H1 (cell line): ENCODE measurements around the gene SIGLECL1. TPM values are rescaled to one million over a fixed set of nuclear protein-coding genes. Genes with fewer than 3 reads are reported as not detected.

Experiments
- CTCF ChIA-PET: fragments of 300-600 bp; sonication (Branson Sonifier 250); formaldehyde crosslinking; loops from one replicate; lab custom pipeline; 2021; ENCODE audit not compliant: partially characterized antibody; lab: Charles Lee
- POLR2A ChIA-PET: fragments of 300-600 bp; sonication (Branson Sonifier 250); formaldehyde crosslinking; loops from one replicate; lab custom pipeline; 2021; ENCODE audit warnings: inconsistent platforms; ENCODE audit not compliant: partially characterized antibody; lab: Charles Lee
- DNase-seq, 2 experiments: peaks; one replicate each; pipeline versions ENCODE4 v3.0.0 to v3.0.0-alpha.2; 2010 to 2022; ENCODE audit warnings: low spot score in 2 of 2, low read depth in 1 of 2, mixed read lengths in 1 of 2
- FAIRE-seq: peaks from 2 replicates; lab custom pipeline; 2011; peaks lifted over from hg19 to GRCh38; lab: Jason Lieb, UNC
- H2AFZ ChIP-seq: 2 replicates; pipeline ENCODE4 v1.8.1; 2012; ENCODE audit warnings: low read length, inconsistent platforms
- H2AK5ac ChIP-seq: 2 replicates; pipeline ENCODE4 v1.6.1; 2013; ENCODE audit warnings: low read depth, low read length
- H2BK120ac ChIP-seq: replicated peaks from 2 replicates; pipeline ENCODE3; 2013; ENCODE audit warnings: low read depth, low read length, inconsistent platforms
- H2BK12ac ChIP-seq: 2 replicates; pipeline ENCODE4 v1.6.1; 2013; ENCODE audit warnings: low read depth, low read length
- H2BK15ac ChIP-seq: 2 replicates; pipeline ENCODE4 v1.6.1; 2013; ENCODE audit warnings: low read length
- H2BK20ac ChIP-seq: 2 replicates; pipeline ENCODE4 v1.6.1; 2013; ENCODE audit warnings: low read length
- H2BK5ac ChIP-seq: 2 replicates; pipeline ENCODE4 v1.6.1; 2013; ENCODE audit warnings: low read depth, low read length
- H3K14ac ChIP-seq: 2 replicates; pipeline ENCODE4 v1.6.1; 2013; ENCODE audit warnings: inconsistent platforms; ENCODE audit not compliant: insufficient read length
- H3K18ac ChIP-seq: 2 replicates; pipeline ENCODE4 v1.6.1; 2013; ENCODE audit warnings: low read length; ENCODE audit errors: extremely low read depth
- H3K23ac ChIP-seq: 2 replicates; pipeline ENCODE4 v1.6.1; 2013; ENCODE audit warnings: inconsistent platforms; ENCODE audit not compliant: insufficient read length
- H3K23me2 ChIP-seq: 2 replicates; pipeline ENCODE4 v1.6.1; 2013; ENCODE audit warnings: low read depth, low read length
- H3K27ac ChIP-seq: 2 replicates; pipeline ENCODE4 v1.6.1; 2011; ENCODE audit warnings: low read depth, low read length, inconsistent platforms
- H3K27me3 ChIP-seq, 4 experiments: replicated peaks in 1 of 4; 1 replicate in 1 of 4; 2 replicates in 3 of 4; pipeline versions ENCODE4 v1.6.1 to v1.8.1; 2011 to 2013; ENCODE audit warnings: low read length in 3 of 4, mild to moderate bottlenecking in 3 of 4, inconsistent platforms in 2 of 4, mixed read lengths in 2 of 4, moderate library complexity in 1 of 4; ENCODE audit not compliant: control insufficient read depth in 3 of 4, insufficient read depth in 3 of 4; ENCODE audit errors: extremely low read depth in 1 of 4
- H3K36me3 ChIP-seq, 4 experiments: 2 replicates each; pipeline versions ENCODE4 v1.6.1 to v1.8.1; 2011 to 2013; ENCODE audit warnings: mild to moderate bottlenecking in 4 of 4, low read length in 3 of 4, moderate library complexity in 2 of 4, control low read depth in 1 of 4, inconsistent platforms in 1 of 4; ENCODE audit not compliant: insufficient read depth in 4 of 4, control insufficient read depth in 2 of 4
- H3K4ac ChIP-seq: replicated peaks from 2 replicates; pipeline ENCODE3; 2013; ENCODE audit warnings: low read length, low read depth, mixed read lengths, inconsistent platforms; ENCODE audit not compliant: insufficient read length
- H3K4me1 ChIP-seq, 4 experiments: replicated peaks in 1 of 4; 1 replicate in 1 of 4; 2 replicates in 3 of 4; pipeline versions ENCODE4 v1.6.1 to v1.8.1; 2011 to 2013; ENCODE audit warnings: low read length in 3 of 4, inconsistent platforms in 2 of 4, mixed read lengths in 1 of 4; ENCODE audit not compliant: insufficient read depth in 4 of 4, control insufficient read depth in 3 of 4
- H3K4me2 ChIP-seq, 2 experiments: 2 replicates each; pipeline versions ENCODE4 v1.6.1 to v1.8.1; 2011 to 2013; ENCODE audit warnings: low read depth in 2 of 2, low read length in 2 of 2, control low read depth in 1 of 2, inconsistent platforms in 1 of 2, mild to moderate bottlenecking in 1 of 2; ENCODE audit not compliant: insufficient read depth in 1 of 2
- H3K4me3 ChIP-seq, 4 experiments: fragments of 200-600, 300-600 bp in 1 of 4; sonication (generic), shearing (Covaris generic), sonication (Bioruptor Twin) in 1 of 4; 2 replicates each; pipeline versions ENCODE4 v1.5.1 to v1.8.1; 2011 to 2016; ENCODE audit warnings: low read length in 4 of 4, low read depth in 3 of 4, control low read depth in 2 of 4, inconsistent platforms in 2 of 4, mild to moderate bottlenecking in 2 of 4, mixed read lengths in 1 of 4, moderate library complexity in 1 of 4; ENCODE audit not compliant: insufficient read depth in 2 of 4; ENCODE audit errors: extremely low read depth in 1 of 4
- H3K56ac ChIP-seq: replicated peaks from 2 replicates; pipeline ENCODE3; 2013; ENCODE audit warnings: low read depth, mild to moderate bottlenecking, mixed read lengths, low read length, inconsistent platforms; ENCODE audit not compliant: insufficient read length
- H3K79me1 ChIP-seq: 2 replicates; pipeline ENCODE4 v1.6.1; 2013; ENCODE audit warnings: low read depth, low read length, control low read depth
- H3K79me2 ChIP-seq, 2 experiments: 2 replicates each; pipeline versions ENCODE4 v1.6.1 to v1.8.1; 2012 to 2013; ENCODE audit warnings: low read length in 2 of 2, mild to moderate bottlenecking in 2 of 2, inconsistent platforms in 1 of 2; ENCODE audit not compliant: insufficient read depth in 2 of 2, control insufficient read depth in 1 of 2
- H3K9ac ChIP-seq, 4 experiments: replicated peaks in 1 of 4; 1 replicate in 1 of 4; 2 replicates in 3 of 4; pipeline versions ENCODE4 v1.6.1 to v1.8.1; 2011 to 2013; ENCODE audit warnings: low read depth in 3 of 4, low read length in 3 of 4, control low read depth in 2 of 4, mild to moderate bottlenecking in 2 of 4, moderate library complexity in 2 of 4, inconsistent platforms in 1 of 4; ENCODE audit errors: extremely low read depth in 1 of 4
- H3K9me3 ChIP-seq, 2 experiments: 2 replicates each; pipeline versions ENCODE4 v1.6.1 to v1.8.1; 2012 to 2013; ENCODE audit warnings: mild to moderate bottlenecking in 2 of 2, moderate library complexity in 2 of 2, control low read depth in 1 of 2, inconsistent platforms in 1 of 2, low read depth in 1 of 2, low read length in 1 of 2, mixed read lengths in 1 of 2; ENCODE audit not compliant: insufficient read depth in 2 of 2
- H4K20me1 ChIP-seq, 2 experiments: replicated peaks in 1 of 2; 2 replicates each; pipeline versions ENCODE3 to v1.8.1; 2011 to 2013; ENCODE audit warnings: inconsistent platforms in 2 of 2, low read length in 2 of 2, mild to moderate bottlenecking in 1 of 2; ENCODE audit not compliant: insufficient read depth in 2 of 2, control insufficient read depth in 1 of 2
- H4K5ac ChIP-seq: 2 replicates; pipeline ENCODE4 v1.6.1; 2013; ENCODE audit warnings: low read length, low read depth, mixed read lengths, inconsistent platforms; ENCODE audit not compliant: insufficient read length
- H4K8ac ChIP-seq: 2 replicates; pipeline ENCODE4 v1.8.0; 2013; ENCODE audit warnings: mild to moderate bottlenecking, moderate library complexity, low read length, inconsistent platforms; ENCODE audit not compliant: insufficient read depth; ENCODE audit errors: extremely low read depth
- H4K91ac ChIP-seq: replicated peaks from 2 replicates; pipeline ENCODE3; 2013; ENCODE audit warnings: low read length, mixed read lengths, inconsistent platforms; ENCODE audit not compliant: insufficient read length
- HDAC2 ChIP-seq, 2 experiments: fragments of 300-600 bp in 1 of 2; sonication (generic) in 1 of 2; IDR thresholded peaks; 2 replicates each; pipeline ENCODE4 v1.6.1; 2011 to 2012; ENCODE audit warnings: low read depth in 2 of 2, low read length in 2 of 2, mild to moderate bottlenecking in 2 of 2, moderate library complexity in 2 of 2, borderline replicate concordance in 1 of 2, inconsistent platforms in 1 of 2
- WGBS, 2 experiments: shearing (Covaris generic) in 1 of 2; methylation state at CpG; one replicate each; pipeline versions ENCODE4 v1.1.6 to v1.1.7; 2013 to 2015; ENCODE audit warnings: low lambda C conversion rate in 2 of 2, mixed read lengths in 2 of 2, inconsistent platforms in 1 of 2, low coverage in 1 of 2, missing lambda C conversion rate in 1 of 2; ENCODE audit not compliant: insufficient replicate concordance in 2 of 2, insufficient coverage in 1 of 2, insufficient read length in 1 of 2; ENCODE audit errors: extremely low coverage in 1 of 2, missing lambda C conversion rate in 1 of 2; 5-methylcytosine and 5-hydroxymethylcytosine counted together
- polyA plus RNA-seq, 7 experiments: library from polyadenylated mRNA; depleted of rRNA in 3 of 7; stranded (reverse) in 5 of 7; unstranded in 2 of 7; fragments of >200 nt in 5 of 7; fragments of 200-250 nt in 2 of 7; gene quantifications; 1 replicate in 5 of 7; 2 replicates in 1 of 7; 4 replicates in 1 of 7; pipeline versions ENCODE4 v1.2.1 to v1.2.3, GENCODE V29; 2011 to 2013; ENCODE audit warnings: missing spikeins in 2 of 7, mixed read lengths in 2 of 7
- total RNA-seq: library from RNA; stranded (reverse); fragmentation: NEBNext Ultra II Directional; extraction: Animal tissue kit (Norgen Biotek cat#: 25700); gene quantifications from 2 replicates; pipeline ENCODE4 v1.2.1, GENCODE V29; 2021

The SIGLECL1 gene
- total and polyA plus RNA-seq, 2 of the 8 experiments (the other 6 are each of a cell fraction or from before 2014, with no cell fraction given): not detected

- no peaks in the 10 kb centered on the region for H3K23me2 ChIP-seq
- no peak overlapping the region for H3K23ac ChIP-seq
- DNase-seq: no peak
- no peaks in the 10 kb centered on the region for H3K4me1 ChIP-seq
- no peaks in the 10 kb centered on the region for H3K79me1 ChIP-seq
- no peak overlapping the region for H4K5ac ChIP-seq
- H3K56ac ChIP-seq: no peak overlapping the region
- H3K27me3 ChIP-seq: no peaks in the 10 kb centered on the region; a peak in 1 of 7 replicates
- no peak overlapping the region for H2AFZ ChIP-seq
- H2BK20ac ChIP-seq: no peak overlapping the region
- no peak overlapping the region for H4K91ac ChIP-seq
- H3K4me2 ChIP-seq: no peak overlapping the region
- ChIA-PET CTCF (no interaction called here), POLR2A (no interaction called here)
- no peak for FAIRE-seq
- H2AK5ac ChIP-seq: no peak overlapping the region
- H3K9me3 ChIP-seq: peaks cover 12 to 15% of the 10 kb centered on the region in 2 experiments; a peak in 3 of 4 replicates
- no peak overlapping the region for H3K14ac ChIP-seq
- H3K79me2 ChIP-seq: no peaks in the 10 kb centered on the region
- H2BK5ac ChIP-seq: no peak overlapping the region
- H3K27ac ChIP-seq: no peak overlapping the region
- no peak overlapping the region for H2BK120ac ChIP-seq
- H3K4ac ChIP-seq: no peak overlapping the region
- 86% methylated on average over 1 of the region's 1 CpG; no CpG with 5 or more reads in 1 of the 2 experiments for WGBS, 2 experiments
- no peak for TF ChIP-seq HDAC2 (IDR thresholded peaks at IDR 0.05; ENCODE audit: borderline replicate concordance in 1 of 2, low read depth in 2 of 2, low read length in 2 of 2)
- no peaks in the 10 kb centered on the region for H3K36me3 ChIP-seq
- no peak overlapping the region for H3K4me3 ChIP-seq
- H2BK15ac ChIP-seq: no peak overlapping the region
- H3K9ac ChIP-seq: no peak overlapping the region
- no peak overlapping the region for H4K8ac ChIP-seq
- H2BK12ac ChIP-seq: no peak overlapping the region
- no peak overlapping the region for H3K18ac ChIP-seq
- H4K20me1 ChIP-seq: no peaks in the 10 kb centered on the region
These were observed 30.9 kb upstream of the SIGLECL1 start for GRCh38 chr19:51219971-51220370.
